Measurements from ENCODE around the gene DPY19L2. TPM values are rescaled to one million over a fixed set of nuclear protein-coding genes. Genes with fewer than 3 reads are reported as not detected.
"Not testable (repeated sequence)": the region's sequence is repeated elsewhere in the genome, so short reads cannot be mapped to it uniquely, and the experiment has no call there.

The DPY19L2 gene
- total and polyA plus RNA-seq, 2 donors from 2014 or later, result 17.8 to 24.5 TPM

DNA sequence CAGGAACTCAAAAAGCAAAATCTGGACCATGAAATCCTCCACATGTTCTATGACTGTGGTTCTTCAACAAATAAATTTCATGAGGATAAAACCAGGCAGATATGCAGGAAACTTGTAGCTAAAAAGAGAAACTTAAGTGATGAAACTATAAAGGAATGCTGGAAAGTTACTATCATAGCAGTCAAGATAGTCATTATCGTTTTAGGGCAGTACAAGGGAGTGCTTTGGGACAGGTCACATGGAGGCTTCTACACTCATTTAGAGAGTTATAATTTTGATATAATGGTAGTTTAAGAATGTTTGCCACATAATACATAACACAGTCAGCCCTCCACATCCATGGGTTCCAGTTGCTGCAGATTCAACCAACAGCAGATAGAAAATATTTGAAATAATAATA, 52.7 kb downstream of the DPY19L2 start:
- FAIRE-seq; H3K9me3 ChIP-seq (ENCODE audit: control insufficient read depth in 2 of 3, insufficient read depth in 1 of 3, low read length in 3 of 3); H3K36me3 ChIP-seq (ENCODE audit: control insufficient read depth in 2 of 3, insufficient read depth in 3 of 3, low read length in 3 of 3); H3K4me1 ChIP-seq (ENCODE audit: control insufficient read depth in 2 of 3, insufficient read depth in 2 of 3, low read depth in 1 of 3, low read length in 3 of 3); DNase-seq; H3K9ac ChIP-seq (ENCODE audit: low read length in 3 of 3); H3K27ac ChIP-seq (ENCODE audit: low read depth in 2 of 2, low read length in 2 of 2); H3K4me3 ChIP-seq (ENCODE audit: low read length in 3 of 3); intact Hi-C loops (cut with DNase I); H3K27me3 ChIP-seq (ENCODE audit: control insufficient read depth, insufficient read depth, low read length): not testable (repeated sequence)

DNA sequence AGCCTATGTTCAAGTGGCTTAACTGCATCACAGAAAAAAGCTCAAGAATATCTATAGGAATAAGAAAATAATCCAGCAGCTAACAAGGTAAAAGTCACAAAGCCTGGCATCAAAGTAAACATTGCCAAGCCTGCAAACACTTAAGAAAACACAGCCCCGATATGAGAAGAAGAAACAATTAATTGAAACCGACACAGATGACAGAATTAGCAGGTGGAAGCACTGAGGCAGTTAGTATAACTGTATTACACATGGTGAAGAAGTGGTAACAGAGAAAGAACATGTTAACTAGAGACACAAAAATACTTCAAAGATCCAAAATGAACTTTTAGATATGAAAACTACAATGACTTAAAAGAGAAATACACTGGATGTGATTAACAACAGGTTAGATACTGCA, 57.0 kb downstream of the DPY19L2 start:
- H3K9me3 ChIP-seq (ENCODE audit: control insufficient read depth in 2 of 3, insufficient read depth in 1 of 3, low read length in 3 of 3); H3K4me1 ChIP-seq (ENCODE audit: control insufficient read depth in 2 of 3, insufficient read depth in 2 of 3, low read depth in 1 of 3, low read length in 3 of 3); intact Hi-C loops (cut with DNase I); H3K4me3 ChIP-seq (ENCODE audit: low read length in 3 of 3); H3K27ac ChIP-seq (ENCODE audit: low read depth in 2 of 2, low read length in 2 of 2); FAIRE-seq; H3K36me3 ChIP-seq (ENCODE audit: control insufficient read depth in 2 of 3, insufficient read depth in 3 of 3, low read length in 3 of 3); H3K9ac ChIP-seq (ENCODE audit: low read length in 3 of 3); H3K27me3 ChIP-seq (ENCODE audit: control insufficient read depth, insufficient read depth, low read length): not testable (repeated sequence)
- peak in 1 of 5 donors; percentile 4 for DNase-seq

DNA sequence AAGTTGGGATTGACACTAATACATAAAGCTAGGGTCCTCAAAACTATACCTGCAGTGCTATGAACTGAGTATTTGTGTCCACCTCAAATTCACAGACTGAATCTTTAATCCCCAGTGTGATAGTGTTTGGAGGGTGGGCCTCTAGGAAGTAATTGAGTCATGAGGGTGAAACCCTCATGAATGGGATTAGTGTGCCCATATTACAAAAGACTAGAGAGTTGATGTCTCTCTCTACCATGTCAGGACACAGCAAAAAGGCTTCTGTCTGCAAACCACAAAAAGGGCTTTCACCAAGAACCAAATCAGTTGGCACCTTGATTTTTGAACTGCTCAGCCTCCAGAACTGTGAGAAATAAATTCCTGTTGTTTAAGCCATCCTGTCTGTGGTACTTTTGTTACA, 59.0 kb downstream of the DPY19L2 start:
- H3K36me3 ChIP-seq (ENCODE audit: control insufficient read depth in 2 of 3, insufficient read depth in 3 of 3, low read length in 3 of 3); DNase-seq; H3K27ac ChIP-seq (ENCODE audit: low read depth in 2 of 2, low read length in 2 of 2); FAIRE-seq; H3K27me3 ChIP-seq (ENCODE audit: control insufficient read depth, insufficient read depth, low read length); H3K4me1 ChIP-seq (ENCODE audit: control insufficient read depth in 2 of 3, insufficient read depth in 2 of 3, low read depth in 1 of 3, low read length in 3 of 3); H3K9me3 ChIP-seq (ENCODE audit: control insufficient read depth in 2 of 3, insufficient read depth in 1 of 3, low read length in 3 of 3); intact Hi-C loops (cut with DNase I); H3K4me3 ChIP-seq (ENCODE audit: low read length in 3 of 3); H3K9ac ChIP-seq (ENCODE audit: low read length in 3 of 3): not testable (repeated sequence)

DNA sequence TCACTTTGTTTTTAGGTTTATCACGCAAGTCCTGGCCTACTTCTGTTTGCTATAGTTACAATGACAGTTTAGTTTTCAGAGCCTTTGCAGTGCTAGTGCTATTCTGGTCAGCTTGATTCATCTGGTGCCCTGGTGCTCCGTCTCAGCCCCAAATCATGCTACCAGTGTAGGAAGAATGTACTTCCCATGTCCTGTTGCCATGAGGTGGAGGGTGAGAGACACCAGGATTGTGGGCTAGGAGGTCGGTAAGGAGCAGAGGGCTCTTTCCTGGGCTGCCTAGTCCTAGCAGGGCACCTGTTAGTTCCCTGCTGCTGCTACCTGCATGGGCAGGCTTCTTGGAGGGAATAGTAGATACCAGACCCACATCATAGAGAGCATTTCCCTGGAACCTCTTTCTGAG, 63.3 kb downstream of the DPY19L2 start:
- H3K4me1 ChIP-seq (ENCODE audit: control insufficient read depth in 2 of 3, insufficient read depth in 2 of 3, low read depth in 1 of 3, low read length in 3 of 3); H3K9ac ChIP-seq (ENCODE audit: low read length in 3 of 3); H3K27me3 ChIP-seq (ENCODE audit: control insufficient read depth, insufficient read depth, low read length); H3K27ac ChIP-seq (ENCODE audit: low read depth in 2 of 2, low read length in 2 of 2); H3K4me3 ChIP-seq (ENCODE audit: low read length in 3 of 3); FAIRE-seq; H3K36me3 ChIP-seq (ENCODE audit: control insufficient read depth in 2 of 3, insufficient read depth in 3 of 3, low read length in 3 of 3); intact Hi-C loops (cut with DNase I); DNase-seq; H3K9me3 ChIP-seq (ENCODE audit: control insufficient read depth in 2 of 3, insufficient read depth in 1 of 3, low read length in 3 of 3): not testable (repeated sequence)

DNA sequence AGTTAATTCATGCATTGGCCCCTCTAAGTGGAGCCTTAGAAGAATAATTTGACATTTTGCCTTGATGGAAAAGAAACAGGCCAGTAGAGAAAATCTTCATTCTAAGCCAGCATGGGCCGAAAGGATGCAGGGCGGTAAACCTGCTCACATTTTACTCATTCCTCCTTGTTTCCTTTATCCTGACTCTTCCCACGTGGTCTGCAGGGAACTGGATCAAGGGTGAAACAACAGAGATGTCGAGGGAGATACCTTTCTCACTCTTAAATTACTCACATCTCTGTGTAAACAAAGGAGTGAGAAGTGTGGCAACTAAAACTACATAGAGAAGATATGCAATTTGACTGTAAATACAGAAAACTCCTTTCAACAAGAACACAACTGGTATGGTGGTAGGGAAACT, 73.5 kb downstream of the DPY19L2 start:
- H3K4me3 ChIP-seq (ENCODE audit: low read length in 3 of 3); H3K27ac ChIP-seq (ENCODE audit: low read depth in 2 of 2, low read length in 2 of 2); H3K9me3 ChIP-seq (ENCODE audit: control insufficient read depth in 2 of 3, insufficient read depth in 1 of 3, low read length in 3 of 3); FAIRE-seq; H3K9ac ChIP-seq (ENCODE audit: low read length in 3 of 3); H3K4me1 ChIP-seq (ENCODE audit: control insufficient read depth in 2 of 3, insufficient read depth in 2 of 3, low read depth in 1 of 3, low read length in 3 of 3); H3K36me3 ChIP-seq (ENCODE audit: control insufficient read depth in 2 of 3, insufficient read depth in 3 of 3, low read length in 3 of 3); H3K27me3 ChIP-seq (ENCODE audit: control insufficient read depth, insufficient read depth, low read length); intact Hi-C loops (cut with DNase I): not testable (repeated sequence)
- peak in 1 of 5 donors; percentile 10 for DNase-seq

DNA sequence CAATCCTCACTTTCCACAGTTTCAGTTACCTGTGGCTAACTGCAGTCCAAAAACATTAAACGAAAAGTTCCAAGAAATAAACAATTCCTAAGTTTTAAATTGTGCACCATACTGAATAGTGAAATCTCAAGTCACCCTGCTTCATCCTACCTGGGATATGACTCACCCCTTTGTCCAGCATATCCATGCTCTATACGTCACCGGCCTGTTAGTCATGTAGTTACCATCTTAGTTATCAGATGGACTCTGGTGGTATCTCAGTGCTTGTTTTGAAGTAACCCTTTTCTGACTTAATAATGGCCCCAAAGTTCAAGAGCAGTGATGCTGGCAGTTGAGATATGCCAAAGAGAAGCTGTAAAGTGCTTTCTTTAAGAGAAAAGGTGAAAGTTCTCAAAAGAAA, 83.9 kb downstream of the DPY19L2 start:
- H3K36me3 ChIP-seq (ENCODE audit: control insufficient read depth in 2 of 3, insufficient read depth in 3 of 3, low read length in 3 of 3); H3K4me3 ChIP-seq (ENCODE audit: low read length in 3 of 3); H3K27me3 ChIP-seq (ENCODE audit: control insufficient read depth, insufficient read depth, low read length); DNase-seq; H3K9me3 ChIP-seq (ENCODE audit: control insufficient read depth in 2 of 3, insufficient read depth in 1 of 3, low read length in 3 of 3); FAIRE-seq; intact Hi-C loops (cut with DNase I); H3K9ac ChIP-seq (ENCODE audit: low read length in 3 of 3); H3K27ac ChIP-seq (ENCODE audit: low read depth in 2 of 2, low read length in 2 of 2); H3K4me1 ChIP-seq (ENCODE audit: control insufficient read depth in 2 of 3, insufficient read depth in 2 of 3, low read depth in 1 of 3, low read length in 3 of 3): not testable (repeated sequence)

DNA sequence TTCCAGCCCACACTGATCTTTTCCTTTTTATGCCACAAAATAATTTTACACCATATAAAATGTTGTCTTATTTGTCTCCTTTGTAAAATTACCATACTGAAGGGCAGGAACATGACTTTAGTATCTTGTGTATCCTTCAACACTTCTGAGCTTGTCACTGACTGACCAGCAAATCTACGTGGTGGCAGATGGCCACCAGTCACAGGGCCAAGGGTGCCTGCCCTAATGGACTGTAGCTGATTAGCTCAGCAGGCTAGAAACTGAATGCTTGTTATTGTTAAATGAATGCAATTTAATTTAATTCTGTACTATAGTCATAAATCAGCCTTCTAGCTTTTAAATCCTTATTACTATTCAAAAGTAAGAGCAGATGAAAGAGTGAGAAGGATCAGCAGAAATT, 85.0 kb downstream of the DPY19L2 start:
- DNase-seq; intact Hi-C loops (cut with DNase I); H3K4me1 ChIP-seq (ENCODE audit: control insufficient read depth in 2 of 3, insufficient read depth in 2 of 3, low read depth in 1 of 3, low read length in 3 of 3); H3K27me3 ChIP-seq (ENCODE audit: control insufficient read depth, insufficient read depth, low read length); FAIRE-seq; H3K27ac ChIP-seq (ENCODE audit: low read depth in 2 of 2, low read length in 2 of 2); H3K36me3 ChIP-seq (ENCODE audit: control insufficient read depth in 2 of 3, insufficient read depth in 3 of 3, low read length in 3 of 3); H3K9ac ChIP-seq (ENCODE audit: low read length in 3 of 3); H3K4me3 ChIP-seq (ENCODE audit: low read length in 3 of 3); H3K9me3 ChIP-seq (ENCODE audit: control insufficient read depth in 2 of 3, insufficient read depth in 1 of 3, low read length in 3 of 3): not testable (repeated sequence)

DNA sequence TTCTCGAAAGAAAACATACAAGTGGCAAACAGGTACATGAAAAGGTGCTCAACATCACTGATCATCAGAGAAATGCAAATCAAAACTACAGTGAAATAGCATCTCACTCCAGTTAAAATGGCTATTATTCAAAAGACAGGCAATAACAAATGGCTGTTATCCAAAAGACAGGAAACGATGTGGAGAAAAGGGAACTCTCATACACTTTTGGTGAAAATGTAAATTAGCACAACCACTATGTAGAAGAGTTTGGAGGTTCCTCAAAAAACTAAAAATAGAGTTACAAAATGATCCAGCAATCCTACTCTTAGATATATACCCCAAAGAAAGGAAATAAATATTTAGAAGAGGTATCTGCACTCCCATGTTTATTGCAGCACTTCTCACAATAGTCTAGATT, 90.7 kb downstream of the DPY19L2 start:
- intact Hi-C loops (cut with DNase I); H3K9me3 ChIP-seq (ENCODE audit: control insufficient read depth in 2 of 3, insufficient read depth in 1 of 3, low read length in 3 of 3); DNase-seq; H3K9ac ChIP-seq (ENCODE audit: low read length in 3 of 3); H3K27me3 ChIP-seq (ENCODE audit: control insufficient read depth, insufficient read depth, low read length); H3K4me3 ChIP-seq (ENCODE audit: low read length in 3 of 3); FAIRE-seq; H3K36me3 ChIP-seq (ENCODE audit: control insufficient read depth in 2 of 3, insufficient read depth in 3 of 3, low read length in 3 of 3); H3K4me1 ChIP-seq (ENCODE audit: control insufficient read depth in 2 of 3, insufficient read depth in 2 of 3, low read depth in 1 of 3, low read length in 3 of 3); H3K27ac ChIP-seq (ENCODE audit: low read depth in 2 of 2, low read length in 2 of 2): not testable (repeated sequence)

DNA sequence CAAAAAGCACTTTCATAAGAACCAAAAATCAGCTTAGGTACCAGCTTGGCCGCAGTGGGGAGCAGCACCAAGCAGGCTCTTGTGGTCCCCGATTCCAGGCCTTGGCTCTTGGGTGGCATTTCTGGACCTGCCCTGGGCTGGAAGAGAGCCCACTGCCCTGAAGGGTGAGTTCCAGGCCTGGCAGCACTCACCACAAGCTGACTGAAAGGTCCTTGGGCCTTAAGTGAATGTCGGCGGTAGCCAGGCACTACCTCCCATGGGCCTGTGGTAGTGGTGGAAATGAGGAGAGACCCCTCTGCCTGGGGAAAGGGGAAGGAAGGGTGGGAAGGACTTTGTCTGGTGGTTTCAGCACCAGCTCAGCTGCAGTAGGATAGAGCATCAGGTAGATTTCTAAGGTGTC, 96.3 kb downstream of the DPY19L2 start:
- H3K27me3 ChIP-seq (ENCODE audit: control insufficient read depth, insufficient read depth, low read length); H3K4me1 ChIP-seq (ENCODE audit: control insufficient read depth in 2 of 3, insufficient read depth in 2 of 3, low read depth in 1 of 3, low read length in 3 of 3); H3K9me3 ChIP-seq (ENCODE audit: control insufficient read depth in 2 of 3, insufficient read depth in 1 of 3, low read length in 3 of 3); intact Hi-C loops (cut with DNase I); H3K9ac ChIP-seq (ENCODE audit: low read length in 3 of 3); FAIRE-seq; H3K27ac ChIP-seq (ENCODE audit: low read depth in 2 of 2, low read length in 2 of 2); H3K36me3 ChIP-seq (ENCODE audit: control insufficient read depth in 2 of 3, insufficient read depth in 3 of 3, low read length in 3 of 3); H3K4me3 ChIP-seq (ENCODE audit: low read length in 3 of 3); DNase-seq: not testable (repeated sequence)

Data from kidney (tissue), 11 donors.